Stimulated activated CD4-positive, alpha-beta T cell treated with anti-CD3 and anti-CD28 coated beads, Interleukin-2, amount 100 ng/mL, for 24 hours (primary cell): ENCODE results near the gene RASAL3.
A peak's percentile ranks its signal among the peaks of the same experiment; 100 is the strongest.
"Not testable (repeated sequence)": the region's sequence is repeated elsewhere in the genome, so short reads cannot be mapped to it uniquely, and the experiment has no call there.

Experiments used
- DNase-seq, 2 donors: peaks; one replicate each; pipeline ENCODE4 v3.0.0-alpha.2; 2020

The RASAL3 gene

GRCh38 chr19:15418579-15419412 lies 45.5 kb downstream of the RASAL3 start, which contains the start of gene AKAP8L:
Gene AKAP8L, minus strand, starts transcription at chr19:15418988. Its CDS starts 65 bp downstream, at chr19:15418923.
- peak; percentile 98 for DNase-seq

- DNase-seq: no peak
These were observed 46.1 kb downstream of the RASAL3 start for GRCh38 chr19:15418231-15418578.

- DNase-seq: no peak
These were observed 46.6 kb downstream of the RASAL3 start for GRCh38 chr19:15417699-15418098.

- no peak for DNase-seq
These were observed 51.5 kb downstream of the RASAL3 start for GRCh38 chr19:15412832-15413231.

GRCh38 chr19:15411351-15411750 lies 53.0 kb downstream of the RASAL3 start:
- not testable (repeated sequence) for DNase-seq

GRCh38 chr19:15404780-15405211 lies 59.5 kb downstream of the RASAL3 start:
- no peak for DNase-seq

- no peak for DNase-seq
These were observed 60.1 kb downstream of the RASAL3 start for GRCh38 chr19:15404097-15404779.

- DNase-seq: no peak
These were observed 61.2 kb downstream of the RASAL3 start for GRCh38 chr19:15403151-15403531.

GRCh38 chr19:15402411-15403150 lies 61.8 kb downstream of the RASAL3 start:
- no peak for DNase-seq
